Peyer's patch (tissue), 4 donors: ENCODE data around the gene LMTK3.

Experiments
- POLR2A ChIP-seq, 2 donors: fragments of 450-650 bp; IDR thresholded peaks; one replicate each; pipeline ENCODE4 v1.5.1; 2017; ENCODE audit warnings: antibody characterized with exemption in 2 of 2, mild to moderate bottlenecking in 2 of 2, moderate library complexity in 2 of 2
- TF ChIP-seq, protein P1 (sequence below), 6 experiments: fragments of 450-650 bp in 4 of 6; fragments of 200-600 bp in 2 of 6; sonication (generic) in 1 of 6; IDR thresholded peaks; one replicate each; pipeline ENCODE4 v1.5.1; 2017 to 2019; ENCODE audit warnings: antibody characterized with exemption in 6 of 6, mild to moderate bottlenecking in 3 of 6, moderate library complexity in 1 of 6

DNA sequence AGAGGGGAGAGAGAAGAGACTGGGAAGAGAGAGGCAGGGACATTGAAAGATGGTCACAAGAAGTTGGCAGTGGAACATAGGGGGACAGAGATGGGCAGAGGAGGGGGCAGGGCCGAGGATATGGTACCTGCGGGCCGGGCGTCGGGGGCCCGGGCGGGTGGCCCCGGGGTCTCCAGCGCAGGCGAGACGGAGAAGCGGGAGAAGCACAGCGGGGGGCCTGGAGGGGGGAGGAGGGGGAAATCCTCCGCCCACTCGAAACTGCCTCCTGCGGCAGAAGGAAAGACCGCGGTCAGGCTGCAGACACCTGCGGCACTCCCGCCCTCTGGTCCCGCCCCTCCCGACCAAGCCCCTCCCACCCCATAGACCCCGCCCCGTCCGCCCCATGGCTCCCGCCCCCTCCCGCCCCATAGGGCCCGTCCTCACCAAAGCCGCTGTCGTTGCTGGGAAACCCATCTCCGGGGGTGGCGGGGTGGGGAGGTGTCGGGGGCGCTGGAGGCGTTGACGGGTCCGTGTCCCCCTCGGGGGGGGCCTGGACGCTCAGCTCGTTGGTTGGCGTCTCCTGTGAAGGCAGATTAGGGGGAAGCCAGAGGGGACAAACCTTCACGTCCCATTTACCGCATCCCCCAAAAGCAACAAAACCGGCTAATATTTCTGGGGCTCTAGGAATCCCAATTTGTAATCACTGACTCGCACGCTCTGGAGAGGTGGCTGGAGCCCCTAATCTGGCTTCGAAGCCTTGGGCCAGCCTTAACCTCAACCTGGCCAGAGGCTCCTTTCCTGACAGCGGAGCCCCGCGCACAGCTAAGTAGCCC, 20.4 kb downstream of the LMTK3 start:
- TF ChIP-seq, protein P1, sequence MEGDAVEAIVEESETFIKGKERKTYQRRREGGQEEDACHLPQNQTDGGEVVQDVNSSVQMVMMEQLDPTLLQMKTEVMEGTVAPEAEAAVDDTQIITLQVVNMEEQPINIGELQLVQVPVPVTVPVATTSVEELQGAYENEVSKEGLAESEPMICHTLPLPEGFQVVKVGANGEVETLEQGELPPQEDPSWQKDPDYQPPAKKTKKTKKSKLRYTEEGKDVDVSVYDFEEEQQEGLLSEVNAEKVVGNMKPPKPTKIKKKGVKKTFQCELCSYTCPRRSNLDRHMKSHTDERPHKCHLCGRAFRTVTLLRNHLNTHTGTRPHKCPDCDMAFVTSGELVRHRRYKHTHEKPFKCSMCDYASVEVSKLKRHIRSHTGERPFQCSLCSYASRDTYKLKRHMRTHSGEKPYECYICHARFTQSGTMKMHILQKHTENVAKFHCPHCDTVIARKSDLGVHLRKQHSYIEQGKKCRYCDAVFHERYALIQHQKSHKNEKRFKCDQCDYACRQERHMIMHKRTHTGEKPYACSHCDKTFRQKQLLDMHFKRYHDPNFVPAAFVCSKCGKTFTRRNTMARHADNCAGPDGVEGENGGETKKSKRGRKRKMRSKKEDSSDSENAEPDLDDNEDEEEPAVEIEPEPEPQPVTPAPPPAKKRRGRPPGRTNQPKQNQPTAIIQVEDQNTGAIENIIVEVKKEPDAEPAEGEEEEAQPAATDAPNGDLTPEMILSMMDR (IDR thresholded peaks at IDR 0.05), result no peak
- no peak for TF ChIP-seq POLR2A (IDR thresholded peaks at IDR 0.05)
